CD14-positive monocyte (primary cell): ENCODE measurements around the gene ANTXR2. TPM values are rescaled to one million over a fixed set of nuclear protein-coding genes. Genes with fewer than 3 reads are reported as not detected.

ENCODE experiments used
- DNase-seq, 3 donors: peaks; one replicate each; pipeline ENCODE4 v3.0.0-alpha.2; 2011 to 2022
- H2AFZ ChIP-seq: 2 replicates; pipeline ENCODE4 v1.6.0; 2012; ENCODE audit warnings: mild to moderate bottlenecking, low read depth, low read length, inconsistent platforms; ENCODE audit not compliant: insufficient read depth, poor library complexity, severe bottlenecking
- H3K27ac ChIP-seq, 2 donors: 1 replicate in 1 of 2; 2 replicates in 1 of 2; pipeline ENCODE4 v1.5.1; 2012 to 2013; ENCODE audit warnings: low read length in 2 of 2, control low read depth in 1 of 2, inconsistent platforms in 1 of 2, low read depth in 1 of 2, mild to moderate bottlenecking in 1 of 2
- H3K27me3 ChIP-seq, 2 donors: one replicate each; pipeline versions ENCODE4 v1.6.0 to v1.6.1; 2011 to 2013; ENCODE audit warnings: low read length in 2 of 2; ENCODE audit not compliant: control insufficient read depth in 2 of 2, insufficient read depth in 2 of 2
- H3K36me3 ChIP-seq, 2 donors: replicated peaks in 1 of 2; 1 replicate in 1 of 2; 2 replicates in 1 of 2; pipeline versions ENCODE4 v1.5.1 to v1.6.1; 2012 to 2013; ENCODE audit warnings: low read length in 2 of 2, control low read depth in 1 of 2, inconsistent platforms in 1 of 2, mild to moderate bottlenecking in 1 of 2; ENCODE audit not compliant: insufficient read depth in 2 of 2, control insufficient read depth in 1 of 2
- H3K4me1 ChIP-seq, 2 donors: 1 replicate in 1 of 2; 2 replicates in 1 of 2; pipeline versions ENCODE4 v1.5.1 to v1.6.1; 2012 to 2013; ENCODE audit warnings: low read length in 2 of 2, control low read depth in 1 of 2, inconsistent platforms in 1 of 2, mild to moderate bottlenecking in 1 of 2, moderate library complexity in 1 of 2; ENCODE audit not compliant: insufficient read depth in 2 of 2, control insufficient read depth in 1 of 2
- H3K4me2 ChIP-seq: replicated peaks from 2 replicates; pipeline ENCODE3; 2012; ENCODE audit warnings: low read length, moderate library complexity, mild to moderate bottlenecking; ENCODE audit not compliant: poor library complexity, severe bottlenecking; ENCODE audit errors: extremely low read depth
- H3K4me3 ChIP-seq, 3 experiments: fragments of 200-600 bp in 1 of 3; sonication (generic) in 1 of 3; replicated peaks in 1 of 3; 1 replicate in 2 of 3; 2 replicates in 1 of 3; pipeline ENCODE4 v1.5.1; 2011 to 2013; ENCODE audit warnings: low read length in 3 of 3, mild to moderate bottlenecking in 3 of 3, control low read depth in 2 of 3, low read depth in 2 of 3, inconsistent platforms in 1 of 3, moderate library complexity in 1 of 3
- H3K79me2 ChIP-seq: 2 replicates; pipeline ENCODE4 v1.6.0; 2012; ENCODE audit warnings: mild to moderate bottlenecking, control low read depth, inconsistent platforms, low read length, moderate library complexity; ENCODE audit not compliant: insufficient read depth
- H3K9ac ChIP-seq: 2 replicates; pipeline ENCODE4 v1.6.0; 2017; ENCODE audit warnings: low read length, mild to moderate bottlenecking; ENCODE audit not compliant: insufficient read depth, poor library complexity, severe bottlenecking
- H3K9me3 ChIP-seq, 2 donors: replicated peaks in 1 of 2; 1 replicate in 1 of 2; 2 replicates in 1 of 2; pipeline versions ENCODE4 v1.5.1 to v1.6.1; 2012 to 2013; ENCODE audit warnings: low read length in 2 of 2, control low read depth in 1 of 2; ENCODE audit not compliant: control insufficient read depth in 1 of 2, insufficient read depth in 1 of 2
- H4K20me1 ChIP-seq: 2 replicates; pipeline ENCODE4 v1.6.0; 2012; ENCODE audit warnings: mild to moderate bottlenecking, low read length, control low read depth, moderate library complexity; ENCODE audit not compliant: insufficient read depth
- H3K27ac Mint-ChIP-seq, 7 donors: one replicate each; pipeline ENCODE4 v1.8.0; 2020; ENCODE audit warnings: mild to moderate bottlenecking in 7 of 7, mixed read lengths in 7 of 7, moderate library complexity in 6 of 7, inconsistent platforms in 2 of 7
- H3K27me3 Mint-ChIP-seq, 3 donors: one replicate each; pipeline ENCODE4 v1.8.0; 2021 to 2022; ENCODE audit warnings: low read depth in 3 of 3, mild to moderate bottlenecking in 3 of 3, mixed read lengths in 3 of 3, moderate library complexity in 3 of 3, inconsistent platforms in 1 of 3
- H3K36me3 Mint-ChIP-seq, 2 donors: one replicate each; pipeline ENCODE4 v1.8.0; 2020; ENCODE audit warnings: mixed read lengths in 2 of 2, inconsistent platforms in 1 of 2, mild to moderate bottlenecking in 1 of 2
- H3K4me1 Mint-ChIP-seq: one replicate; pipeline ENCODE4 v1.8.0; 2020; ENCODE audit warnings: mild to moderate bottlenecking, mixed read lengths
- H3K4me3 Mint-ChIP-seq, 2 donors: one replicate each; pipeline ENCODE4 v1.8.0; 2020; ENCODE audit warnings: mild to moderate bottlenecking in 2 of 2, mixed read lengths in 2 of 2, moderate library complexity in 1 of 2
- H3K9me3 Mint-ChIP-seq, 7 donors: one replicate each; pipeline ENCODE4 v1.8.0; 2020 to 2022; ENCODE audit warnings: mixed read lengths in 7 of 7, mild to moderate bottlenecking in 6 of 7, moderate library complexity in 6 of 7, inconsistent platforms in 2 of 7
- CTCF ChIP-seq: fragments of 200-600 bp; IDR thresholded peaks from one replicate; pipeline ENCODE4 v1.8.0; 2022; ENCODE audit warnings: antibody characterized with exemption, mild to moderate bottlenecking
- intact Hi-C, 2 donors: fragments of 100-400 bp; cut with micrococcal nuclease; formaldehyde crosslinking; loops; one replicate each; pipeline versions ENCODE4 v1.15.0 to v1.15.1; 2023
- polyA plus RNA-seq, 3 donors: library from polyadenylated mRNA; depleted of rRNA in 1 of 3; unstranded in 2 of 3; stranded (reverse) in 1 of 3; fragments of 300-500 nt in 2 of 3; fragments of >200 nt in 1 of 3; fragmentation: Illumina TruSeq in 2 of 3; gene quantifications; 1 replicate in 2 of 3; 2 replicates in 1 of 3; pipeline ENCODE4 v1.2.3, GENCODE V29; 2012 to 2021

ANTXR2 gene
- polyA plus RNA-seq, 3 donors = 15.4 to 69.6 (median 59.2) TPM

- Histone ChIP-seq H3K27me3 (no peaks in the 10 kb centered on the region), H3K4me2 (peak overlapping the region; percentile 88), H3K4me1 (peaks cover 78 to 80% of the 10 kb centered on the region in 2 donors), H3K79me2 (peaks cover 41% of the 10 kb centered on the region), H4K20me1 (peaks cover 3% of the 10 kb centered on the region), H3K27ac (peak overlapping the region in 1 of 2 donors; percentile 98), H3K4me3 (peak overlapping the region in 1 of 3 experiments; percentile 93), H2AFZ (no peak overlapping the region), H3K9me3 (no peaks in the 10 kb centered on the region), H3K9ac (no peak overlapping the region), H3K36me3 (peaks cover 0 to 1% of the 10 kb centered on the region in 2 donors)
- Mint-ChIP-seq H3K27ac (peak overlapping the region; percentile 97 to 100 (median 98)), H3K36me3 (peaks cover 7 to 19% of the 10 kb centered on the region in 2 donors), H3K9me3 (peaks cover 0 to 4% (median 0%) of the 10 kb centered on the region in 7 donors), H3K4me1 (peaks cover 81% of the 10 kb centered on the region), H3K27me3 (no peaks in the 10 kb centered on the region), H3K4me3 (peak overlapping the region; percentile 21 to 98)
- intact Hi-C loops = loop anchor here (5.0 kb wide), 2 partner anchors 68 to 108 kb away; no protein-coding TSS in a partner anchor
- DNase-seq = peak in 1 of 3 donors; percentile 46
- TF ChIP-seq CTCF = no peak
Measured at GRCh38 chr4:80074651-80075050, 1.6 kb upstream of the ANTXR2 start.

DNA sequence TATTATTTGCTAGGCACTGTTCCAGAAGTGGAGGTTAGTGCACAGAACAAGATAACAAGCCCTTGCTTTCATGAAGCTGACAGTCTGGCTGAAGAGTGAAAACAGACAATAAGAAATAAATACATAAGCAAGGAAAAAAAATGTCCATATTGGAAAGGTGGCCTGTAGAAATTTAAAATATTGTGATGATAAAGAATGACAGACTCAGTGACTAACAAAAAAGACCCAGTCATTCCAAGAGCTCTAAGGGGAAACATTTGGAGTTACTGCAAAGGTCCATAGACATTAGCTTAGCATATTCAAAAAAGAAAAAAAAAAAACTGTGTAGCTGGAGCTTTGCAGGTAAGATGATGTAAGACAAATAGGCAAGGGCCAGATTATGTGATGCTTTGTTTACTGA lies 1.0 kb upstream of the ANTXR2 start:
- H3K36me3 ChIP-seq = peaks cover 5 to 7% of the 10 kb centered on the region in 2 donors
- peak overlapping the region in 1 of 3 experiments; percentile 93 for H3K4me3 ChIP-seq
- Mint-ChIP-seq H3K36me3 (peaks cover 13 to 25% of the 10 kb centered on the region in 2 donors), H3K27ac (peak overlapping the region; percentile 97 to 100 (median 98)), H3K4me3 (peak overlapping the region; percentile 14 to 98), H3K9me3 (peaks cover 0 to 4% (median 0%) of the 10 kb centered on the region in 7 donors), H3K4me1 (peaks cover 81% of the 10 kb centered on the region), H3K27me3 (no peaks in the 10 kb centered on the region)
- peaks cover 76 to 78% of the 10 kb centered on the region in 2 donors for H3K4me1 ChIP-seq
- H2AFZ ChIP-seq = no peak overlapping the region
- no peaks in the 10 kb centered on the region for H3K27me3 ChIP-seq
- H3K9me3 ChIP-seq = no peaks in the 10 kb centered on the region
- peak overlapping the region; percentile 98 to 99 for H3K27ac ChIP-seq
- H3K9ac ChIP-seq = peak overlapping the region; percentile 99
- TF ChIP-seq CTCF = no peak
- peak in 1 of 3 donors; percentile 36 for DNase-seq
- peaks cover 46% of the 10 kb centered on the region for H3K79me2 ChIP-seq
- intact Hi-C loops = loop anchor here (5.0 kb wide), 2 partner anchors 68 to 108 kb away; no protein-coding TSS in a partner anchor
- H3K4me2 ChIP-seq = peak overlapping the region; percentile 88
- peaks cover 3% of the 10 kb centered on the region for H4K20me1 ChIP-seq
